Astrocyte of the cerebellum (primary cell): ENCODE data around the gene MRPS12.

Experiments
- DNase-seq: peaks from one replicate; pipeline ENCODE4 v3.0.0-alpha.2; 2011; ENCODE audit warnings: low read depth
- H3K4me3 ChIP-seq: 2 replicates; pipeline ENCODE4 v1.5.1; 2011; ENCODE audit warnings: mild to moderate bottlenecking, low read depth, low read length, moderate library complexity
- in situ Hi-C: cut with HindIII; loops from 2 replicates; pipeline ENCODE4 v1.10.0; 2017; ENCODE audit warnings: low sequenced_read_pairs
- TF ChIP-seq, protein P1 (sequence below): IDR thresholded peaks from 2 replicates; pipeline ENCODE4 v1.5.1; 2012; ENCODE audit warnings: low read length, low read depth, moderate library complexity, mild to moderate bottlenecking; ENCODE audit errors: missing control alignments

MRPS12 gene

GRCh38 chr19:38917516-38917915 lies 13.2 kb upstream of the MRPS12 start:
- TF ChIP-seq, protein P1, sequence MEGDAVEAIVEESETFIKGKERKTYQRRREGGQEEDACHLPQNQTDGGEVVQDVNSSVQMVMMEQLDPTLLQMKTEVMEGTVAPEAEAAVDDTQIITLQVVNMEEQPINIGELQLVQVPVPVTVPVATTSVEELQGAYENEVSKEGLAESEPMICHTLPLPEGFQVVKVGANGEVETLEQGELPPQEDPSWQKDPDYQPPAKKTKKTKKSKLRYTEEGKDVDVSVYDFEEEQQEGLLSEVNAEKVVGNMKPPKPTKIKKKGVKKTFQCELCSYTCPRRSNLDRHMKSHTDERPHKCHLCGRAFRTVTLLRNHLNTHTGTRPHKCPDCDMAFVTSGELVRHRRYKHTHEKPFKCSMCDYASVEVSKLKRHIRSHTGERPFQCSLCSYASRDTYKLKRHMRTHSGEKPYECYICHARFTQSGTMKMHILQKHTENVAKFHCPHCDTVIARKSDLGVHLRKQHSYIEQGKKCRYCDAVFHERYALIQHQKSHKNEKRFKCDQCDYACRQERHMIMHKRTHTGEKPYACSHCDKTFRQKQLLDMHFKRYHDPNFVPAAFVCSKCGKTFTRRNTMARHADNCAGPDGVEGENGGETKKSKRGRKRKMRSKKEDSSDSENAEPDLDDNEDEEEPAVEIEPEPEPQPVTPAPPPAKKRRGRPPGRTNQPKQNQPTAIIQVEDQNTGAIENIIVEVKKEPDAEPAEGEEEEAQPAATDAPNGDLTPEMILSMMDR, result no peak
- no peak overlapping the region for H3K4me3 ChIP-seq
- in situ Hi-C loops, result no loop called here
- DNase-seq, result no peak

DNA sequence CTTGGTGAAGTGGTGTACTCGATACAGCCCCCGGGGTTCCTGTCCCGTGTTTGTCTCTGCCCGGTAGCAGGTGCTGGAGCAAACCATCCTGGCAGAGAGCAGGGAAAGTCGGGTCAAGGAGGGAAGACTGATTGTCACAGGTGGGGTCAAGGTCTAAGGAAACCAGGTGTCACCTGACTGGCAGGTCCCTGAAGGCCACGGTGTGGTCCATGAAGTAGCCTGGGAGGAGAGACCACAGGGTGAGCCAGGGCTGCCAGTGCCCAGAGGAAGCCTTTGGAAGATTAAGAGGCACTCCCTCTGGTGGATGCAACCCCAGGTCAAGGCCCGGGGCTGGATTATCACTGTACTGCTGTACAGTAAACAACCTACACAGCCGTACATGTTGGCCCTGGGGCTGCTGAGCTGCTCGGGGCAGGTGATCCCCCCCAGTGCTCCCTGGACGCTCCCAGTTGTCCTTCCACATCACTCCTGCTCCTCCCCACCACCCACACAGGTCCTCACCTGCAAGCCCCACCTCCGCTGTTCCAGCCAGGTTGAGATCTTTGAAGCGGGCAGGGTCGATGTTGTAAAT lies 12.7 kb upstream of the MRPS12 start:
- TF ChIP-seq, protein P1, result peak; percentile 8

GRCh38 chr19:38918526-38918925 lies 12.2 kb upstream of the MRPS12 start:
- TF ChIP-seq, protein P1, result no peak
- no peak for DNase-seq
- in situ Hi-C loops, result no loop called here
- no peak overlapping the region for H3K4me3 ChIP-seq

More for the DNA sequence above, 12.7 kb upstream of the MRPS12 start:
- in situ Hi-C loops, result no loop called here
- H3K4me3 ChIP-seq, result no peak overlapping the region
- DNase-seq, result no peak

GRCh38 chr19:38919837-38920601 lies 10.7 kb upstream of the MRPS12 start:
- H3K4me3 ChIP-seq, result no peak overlapping the region
- in situ Hi-C loops, result no loop called here
- TF ChIP-seq, protein P1, result no peak
- no peak for DNase-seq

GRCh38 chr19:38920602-38921419 lies 9.9 kb upstream of the MRPS12 start:
- in situ Hi-C loops, result no loop called here
- H3K4me3 ChIP-seq, result no peak overlapping the region
- TF ChIP-seq, protein P1, result no peak
- no peak for DNase-seq

DNA sequence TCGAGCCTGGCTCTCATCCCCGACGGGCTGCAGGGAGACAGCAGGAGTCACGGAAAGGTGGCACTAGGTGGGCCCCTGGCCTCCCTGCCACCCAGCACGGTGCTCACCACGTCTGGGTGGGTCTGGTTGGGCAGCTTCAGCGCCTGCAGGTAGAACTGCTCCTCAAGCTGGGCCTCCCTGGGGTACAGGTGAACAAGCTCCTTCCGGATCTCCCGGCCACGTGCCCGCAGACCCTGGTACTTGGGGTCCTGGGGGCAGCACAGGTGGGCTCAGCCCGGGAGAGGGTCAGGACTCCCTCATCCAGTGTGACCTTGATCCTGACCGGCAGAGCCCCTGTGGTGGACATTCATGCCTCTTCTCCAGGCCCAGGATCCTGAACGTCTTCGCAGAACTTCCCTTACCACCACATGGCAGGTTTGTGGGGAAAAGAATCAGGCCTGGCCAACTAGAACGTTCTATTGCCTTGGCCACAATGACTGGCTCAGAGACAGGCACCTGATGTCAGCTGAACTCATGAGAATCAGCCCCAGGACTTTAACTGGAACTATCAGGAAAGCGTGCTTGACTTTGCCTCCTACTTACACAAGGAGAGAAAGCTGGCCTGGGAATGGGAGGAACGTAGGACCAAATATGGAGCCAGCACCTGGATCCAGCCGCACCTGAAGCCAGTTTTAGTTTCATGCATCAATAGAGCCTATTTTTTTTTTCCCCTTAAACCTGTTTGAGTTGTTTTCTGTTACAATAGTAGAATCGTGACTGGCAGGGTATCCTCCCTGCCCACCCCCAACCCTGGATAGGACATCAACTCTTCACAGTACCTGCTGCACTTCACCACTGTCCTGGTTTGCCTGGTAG lies 9.1 kb upstream of the MRPS12 start:
- TF ChIP-seq, protein P1, result no peak
- H3K4me3 ChIP-seq, result no peak overlapping the region
- DNase-seq, result no peak
- in situ Hi-C loops, result no loop called here
